ENCODE results near the gene MCU. TPM values are rescaled to one million over a fixed set of nuclear protein-coding genes. Genes with fewer than 3 reads are reported as not detected.
"Not testable (repeated sequence)": the region's sequence is repeated elsewhere in the genome, so short reads cannot be mapped to it uniquely, and the experiment has no call there.

The MCU gene
- total and polyA plus RNA-seq, 10 of the 15 experiments (the other 5 are each of a cell fraction or from before 2014, with no cell fraction given): 5.1 to 49.1 (median 17.9) TPM

- TF ChIP-seq TCF12 (IDR thresholded peaks at IDR 0.05; ENCODE audit: low read depth, low read length): no peak
These were observed 65.8 kb downstream of the MCU start (continued) for GRCh38 chr10:72757732-72758131.

- 94% methylated on average over 10 of the region's 10 CpGs for WGBS (ENCODE audit: insufficient coverage, insufficient replicate concordance, low lambda C conversion rate, missing lambda C conversion rate)
- H3K4me2 ChIP-seq (ENCODE audit: control insufficient read depth, insufficient read depth); RAD21 ChIA-PET (ENCODE audit: unreplicated experiment); H3K36me3 ChIP-seq (ENCODE audit: control insufficient read depth in 2 of 2, insufficient read depth in 2 of 2, low read length in 1 of 2); BruUV-seq (replicated peaks); H3K4me1 ChIP-seq (ENCODE audit: control insufficient read depth, insufficient read depth, low read length); DNase-seq (ENCODE audit: low read depth, low spot score); H3K79me2 ChIP-seq (ENCODE audit: control insufficient read depth, insufficient read depth, low read length); H2AFZ ChIP-seq (ENCODE audit: control insufficient read depth, low read depth, low read length); H3K4me3 ChIP-seq; H3K9ac ChIP-seq (ENCODE audit: control insufficient read depth, insufficient read depth, low read length); intact Hi-C loops (cut with micrococcal nuclease; ENCODE audit: unreplicated experiment); H3K27me3 ChIP-seq (replicated peaks in 1 of 2; ENCODE audit: control insufficient read depth in 2 of 2, insufficient read depth in 2 of 2, low read length in 1 of 2); POLR2A ChIA-PET; FAIRE-seq; H3K9me3 ChIP-seq (replicated peaks; ENCODE audit: control insufficient read depth, insufficient read depth, low read length); CTCF ChIA-PET; H3K27ac ChIP-seq (ENCODE audit: control insufficient read depth, insufficient read depth); ATAC-seq; H4K20me1 ChIP-seq (ENCODE audit: control insufficient read depth, insufficient read depth); SMC1A ChIA-PET (ENCODE audit: uncharacterized antibody, unreplicated experiment); in situ Hi-C loops (cut with MboI): not testable (repeated sequence)
These were observed 67.0 kb downstream of the MCU start for GRCh38 chr10:72758930-72759329.

GRCh38 chr10:72759584-72759983 is 67.6 kb downstream of the MCU start:
- Histone ChIP-seq H3K4me3 (no peak overlapping the region), H3K4me1 (ENCODE audit: control insufficient read depth, insufficient read depth, low read length) (peaks cover 4% of the 10 kb centered on the region), H2AFZ (ENCODE audit: control insufficient read depth, low read depth, low read length) (no peak overlapping the region), H3K79me2 (ENCODE audit: control insufficient read depth, insufficient read depth, low read length) (no peaks in the 10 kb centered on the region), H4K20me1 (ENCODE audit: control insufficient read depth, insufficient read depth) (no peaks in the 10 kb centered on the region; the same call in 1 of the 2 replicates), H3K27ac (ENCODE audit: control insufficient read depth, insufficient read depth) (no peak overlapping the region), H3K4me2 (ENCODE audit: control insufficient read depth, insufficient read depth) (no peak overlapping the region), H3K9ac (ENCODE audit: control insufficient read depth, insufficient read depth, low read length) (no peak overlapping the region), H3K9me3 (replicated peaks; ENCODE audit: control insufficient read depth, insufficient read depth, low read length) (no peaks in the 10 kb centered on the region), H3K27me3 (replicated peaks in 1 of 2; ENCODE audit: control insufficient read depth in 2 of 2, insufficient read depth in 2 of 2, low read length in 1 of 2) (no peaks in the 10 kb centered on the region), H3K36me3 (ENCODE audit: control insufficient read depth in 2 of 2, insufficient read depth in 2 of 2, low read length in 1 of 2) (no peaks in the 10 kb centered on the region)
- CTCF ChIA-PET: no interaction called here
- POLR2A ChIA-PET: no interaction called here
- in situ Hi-C loops (cut with MboI): no loop called here
- FAIRE-seq (no peak), ATAC-seq (no peak), DNase-seq (ENCODE audit: low read depth, low spot score) (no peak)
- SMC1A ChIA-PET (ENCODE audit: uncharacterized antibody, unreplicated experiment): no interaction called here
- intact Hi-C loops (cut with micrococcal nuclease; ENCODE audit: unreplicated experiment): no loop called here
- RAD21 ChIA-PET (ENCODE audit: unreplicated experiment): no interaction called here
- no peak for TF ChIP-seq JUNB (IDR thresholded peaks at IDR 0.05)
- no peak for TF ChIP-seq ZBED1 (IDR thresholded peaks at IDR 0.05; ENCODE audit: borderline replicate concordance)
- no peak for TF ChIP-seq USF1 (IDR thresholded peaks at IDR 0.05; ENCODE audit: borderline replicate concordance, extremely low read length, insufficient read depth, low read depth, low read length)
- TF ChIP-seq IKZF2 (IDR thresholded peaks at IDR 0.05): no peak
- WGBS (ENCODE audit: insufficient coverage, insufficient replicate concordance, low lambda C conversion rate, missing lambda C conversion rate): 60% methylated on average over 1 of the region's 1 CpG
- BruUV-seq (replicated peaks): no TSS peak

All from GM12878 (cell line).